Right lobe of liver (tissue), 4 donors: ENCODE measurements around the gene CNTRL.

Source experiments
- POLR2A ChIP-seq: fragments of 450-650 bp; IDR thresholded peaks from one replicate; pipeline ENCODE4 v1.6.1; 2017; ENCODE audit warnings: antibody characterized with exemption, mild to moderate bottlenecking
- TF ChIP-seq, protein P1 (sequence below), 4 donors: fragments of 200-600 bp in 3 of 4; fragments of 450-650 bp in 1 of 4; IDR thresholded peaks; one replicate each; pipeline versions ENCODE4 v1.5.1 to v1.8.0; 2016 to 2022; ENCODE audit warnings: antibody characterized with exemption in 4 of 4, mild to moderate bottlenecking in 2 of 4
- donor health status: DM: no; HTN: no; CAD: no.
- donor health status: DM: no; HTN: no; CAD: no.
- donor health status: DM: no; HTN: yes; CAD: no.

DNA sequence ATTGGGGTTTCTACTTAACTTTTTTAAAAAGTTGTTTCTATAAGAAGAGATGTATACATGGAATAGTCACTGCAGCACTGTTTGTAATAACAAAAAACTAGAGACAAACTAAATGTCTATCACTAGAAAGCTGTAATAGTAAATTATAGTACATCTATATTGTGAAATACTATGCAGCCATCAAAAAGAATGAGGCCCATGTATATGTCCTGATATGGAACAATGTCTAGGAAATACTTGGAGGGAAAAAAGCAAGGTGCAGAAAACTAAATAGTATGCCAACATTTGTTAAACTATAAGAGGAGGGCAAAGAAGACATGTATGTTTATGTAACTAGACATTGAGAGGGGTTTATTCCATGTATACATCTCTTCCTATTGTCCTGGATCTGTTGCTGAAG, 129.9 kb downstream of the CNTRL start:
- TF ChIP-seq, protein P1, sequence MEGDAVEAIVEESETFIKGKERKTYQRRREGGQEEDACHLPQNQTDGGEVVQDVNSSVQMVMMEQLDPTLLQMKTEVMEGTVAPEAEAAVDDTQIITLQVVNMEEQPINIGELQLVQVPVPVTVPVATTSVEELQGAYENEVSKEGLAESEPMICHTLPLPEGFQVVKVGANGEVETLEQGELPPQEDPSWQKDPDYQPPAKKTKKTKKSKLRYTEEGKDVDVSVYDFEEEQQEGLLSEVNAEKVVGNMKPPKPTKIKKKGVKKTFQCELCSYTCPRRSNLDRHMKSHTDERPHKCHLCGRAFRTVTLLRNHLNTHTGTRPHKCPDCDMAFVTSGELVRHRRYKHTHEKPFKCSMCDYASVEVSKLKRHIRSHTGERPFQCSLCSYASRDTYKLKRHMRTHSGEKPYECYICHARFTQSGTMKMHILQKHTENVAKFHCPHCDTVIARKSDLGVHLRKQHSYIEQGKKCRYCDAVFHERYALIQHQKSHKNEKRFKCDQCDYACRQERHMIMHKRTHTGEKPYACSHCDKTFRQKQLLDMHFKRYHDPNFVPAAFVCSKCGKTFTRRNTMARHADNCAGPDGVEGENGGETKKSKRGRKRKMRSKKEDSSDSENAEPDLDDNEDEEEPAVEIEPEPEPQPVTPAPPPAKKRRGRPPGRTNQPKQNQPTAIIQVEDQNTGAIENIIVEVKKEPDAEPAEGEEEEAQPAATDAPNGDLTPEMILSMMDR (IDR thresholded peaks at IDR 0.05) = no peak
- TF ChIP-seq POLR2A = no peak
